Gastroesophageal sphincter (tissue), 4 donors: ENCODE data around the gene LGR5. TPM values are rescaled to one million over a fixed set of nuclear protein-coding genes. Genes with fewer than 3 reads are reported as not detected.

Source experiments
- ATAC-seq: fragments of 150-250 bp; one replicate; pipeline ENCODE4 v1.9.1; 2016; ENCODE audit warnings: mild to moderate bottlenecking, moderate library complexity
- H3K27ac ChIP-seq, 4 donors: fragments of 200-600 bp; sonication (generic) in 3 of 4; 1 replicate in 3 of 4; 2 replicates in 1 of 4; pipeline ENCODE4 v1.5.1; 2016 to 2019
- H3K27me3 ChIP-seq: fragments of 200-600 bp; sonication (generic); one replicate; pipeline ENCODE4 v1.5.1; 2019
- H3K36me3 ChIP-seq, 2 donors: fragments of 200-600 bp; sonication (generic); one replicate each; pipeline ENCODE4 v1.5.1; 2019; ENCODE audit warnings: control low read depth in 1 of 2
- H3K4me1 ChIP-seq, 3 donors: fragments of 200-600 bp; sonication (generic); 1 replicate in 2 of 3; 2 replicates in 1 of 3; pipeline ENCODE4 v1.5.1; 2016 to 2019; ENCODE audit warnings: control low read depth in 2 of 3
- H3K4me3 ChIP-seq, 2 donors: fragments of 200-600 bp; sonication (generic); one replicate each; pipeline ENCODE4 v1.5.1; 2019; ENCODE audit warnings: mild to moderate bottlenecking in 1 of 2, moderate library complexity in 1 of 2
- H3K9me3 ChIP-seq, 3 donors: fragments of 200-600 bp; sonication (generic); one replicate each; pipeline ENCODE4 v1.5.1; 2017 to 2019; ENCODE audit warnings: control low read depth in 2 of 3
- CTCF ChIP-seq, 4 experiments: fragments of 200-600 bp in 2 of 4; fragments of 450-650 bp in 2 of 4; sonication (generic) in 1 of 4; IDR thresholded peaks; one replicate each; pipeline ENCODE4 v1.5.1; 2017 to 2019; ENCODE audit warnings: antibody characterized with exemption in 4 of 4, mild to moderate bottlenecking in 2 of 4, moderate library complexity in 2 of 4
- EP300 ChIP-seq: sonication (generic); formaldehyde crosslinking; IDR thresholded peaks from one replicate; pipeline ENCODE4 v1.6.1; 2017; ENCODE audit warnings: antibody characterized with exemption, mild to moderate bottlenecking
- POLR2A ChIP-seq, 2 donors: fragments of 450-650 bp; IDR thresholded peaks; one replicate each; pipeline ENCODE4 v1.6.1; 2017; ENCODE audit warnings: antibody characterized with exemption in 2 of 2, mild to moderate bottlenecking in 2 of 2, moderate library complexity in 1 of 2
- POLR2AphosphoS5 ChIP-seq: sonication (generic); formaldehyde crosslinking; IDR thresholded peaks from one replicate; pipeline ENCODE4 v1.6.1; 2017; ENCODE audit warnings: antibody characterized with exemption
- WGBS, 2 donors: methylation state at CpG; one replicate each; pipeline ENCODE4 v1.1.5; 2018; ENCODE audit warnings: low coverage in 1 of 2; 5-methylcytosine and 5-hydroxymethylcytosine counted together
- total RNA-seq, 4 donors: library from RNA; depleted of rRNA; stranded (reverse); fragments of >200 nt; gene quantifications; one replicate each; pipeline ENCODE4 v1.1.0, GENCODE V29; 2016

The LGR5 gene
- total RNA-seq, 4 donors from 2014 or later: 0.12 to 0.47 (median 0.40) TPM; not detected in 1

DNA sequence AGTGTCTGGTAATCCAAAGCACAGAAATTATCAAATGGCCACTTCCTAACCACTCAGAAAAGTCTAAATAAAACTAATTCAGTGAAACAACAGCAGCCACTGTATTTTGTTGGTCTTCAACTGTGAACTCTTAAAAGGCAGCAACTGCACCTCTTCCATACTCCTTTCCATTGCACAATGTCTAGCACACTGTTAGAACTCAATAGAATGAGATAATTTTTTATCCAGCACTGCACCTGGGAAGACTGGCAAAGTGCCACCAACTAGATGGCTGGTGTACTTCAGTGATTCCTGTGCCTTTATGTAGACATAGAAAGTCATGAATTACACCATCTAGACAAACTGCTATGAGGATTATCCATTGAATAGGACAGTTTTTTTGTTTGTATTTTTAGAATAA, 26.2 kb downstream of the LGR5 start:
- H3K36me3 ChIP-seq: no peaks in the 10 kb centered on the region
- no peaks in the 10 kb centered on the region for H3K9me3 ChIP-seq
- no peaks in the 10 kb centered on the region for H3K4me1 ChIP-seq
- TF ChIP-seq CTCF (IDR thresholded peaks at IDR 0.05) (no peak), EP300 (no peak), POLR2A (IDR thresholded peaks at IDR 0.05) (no peak), POLR2AphosphoS5 (no peak)
- no peak overlapping the region for H3K4me3 ChIP-seq
- ATAC-seq: no peak
- no peak overlapping the region for H3K27ac ChIP-seq
- peaks cover 7% of the 10 kb centered on the region for H3K27me3 ChIP-seq

GRCh38 chr12:71469258-71469750, 29.7 kb downstream of the LGR5 start:
- no peaks in the 10 kb centered on the region for H3K36me3 ChIP-seq
- no peaks in the 10 kb centered on the region for H3K4me1 ChIP-seq
- H3K4me3 ChIP-seq: no peak overlapping the region
- peaks cover 7% of the 10 kb centered on the region for H3K27me3 ChIP-seq
- H3K9me3 ChIP-seq: no peaks in the 10 kb centered on the region
- no peak overlapping the region for H3K27ac ChIP-seq
- WGBS, 2 donors: 56% methylated on average over 5 to 10 of the region's 15 CpGs
- no peak for ATAC-seq
- TF ChIP-seq POLR2AphosphoS5 (no peak), CTCF (IDR thresholded peaks at IDR 0.05) (no peak), POLR2A (IDR thresholded peaks at IDR 0.05) (no peak), EP300 (no peak)

- Histone ChIP-seq H3K36me3 (no peaks in the 10 kb centered on the region), H3K4me3 (no peak overlapping the region), H3K27me3 (peaks cover 7% of the 10 kb centered on the region), H3K9me3 (no peaks in the 10 kb centered on the region), H3K27ac (no peak overlapping the region), H3K4me1 (no peaks in the 10 kb centered on the region)
- no peak for ATAC-seq
- TF ChIP-seq POLR2AphosphoS5 (no peak), CTCF (IDR thresholded peaks at IDR 0.05) (no peak), POLR2A (IDR thresholded peaks at IDR 0.05) (no peak), EP300 (no peak)
- 14 to 37% methylated on average over 2 of the region's 2 CpGs for WGBS, 2 donors
Observed at GRCh38 chr12:71472441-71472911, 32.9 kb downstream of the LGR5 start.

- H3K27ac ChIP-seq: no peak overlapping the region
- no peak for ATAC-seq
- H3K9me3 ChIP-seq: no peaks in the 10 kb centered on the region
- WGBS, 2 donors: 35 to 72% methylated on average over 2 of the region's 2 CpGs
- no peaks in the 10 kb centered on the region for H3K4me1 ChIP-seq
- no peak overlapping the region for H3K4me3 ChIP-seq
- TF ChIP-seq EP300 (no peak), CTCF (IDR thresholded peaks at IDR 0.05) (no peak), POLR2AphosphoS5 (no peak), POLR2A (IDR thresholded peaks at IDR 0.05) (no peak)
- peaks cover 2% of the 10 kb centered on the region for H3K27me3 ChIP-seq
- H3K36me3 ChIP-seq: no peaks in the 10 kb centered on the region
Observed at GRCh38 chr12:71474791-71475190, 35.2 kb downstream of the LGR5 start.

DNA sequence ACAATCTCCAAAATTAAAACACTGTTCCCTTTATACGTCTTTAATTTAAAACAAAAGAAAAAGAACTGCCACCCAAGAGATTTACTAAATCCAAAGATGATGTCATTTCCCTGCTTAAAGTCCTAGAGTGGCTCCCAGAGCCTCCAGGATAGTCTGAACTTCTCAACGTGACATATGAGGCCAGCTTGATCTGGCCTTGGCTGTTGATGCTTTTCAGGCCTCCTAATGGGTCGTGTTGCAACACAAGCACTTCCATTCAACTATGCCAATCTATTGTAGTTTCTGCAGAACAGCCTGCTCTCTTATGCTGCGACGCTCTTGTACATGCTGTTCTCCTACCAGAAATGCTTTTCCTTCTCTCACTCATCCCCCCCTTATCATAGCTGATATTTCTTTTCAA, 35.7 kb downstream of the LGR5 start:
- no peak overlapping the region for H3K27ac ChIP-seq
- WGBS, 2 donors: 37 to 55% methylated on average over 3 to 5 of the region's 5 CpGs

More for the DNA sequence above, 35.7 kb downstream of the LGR5 start:
- ATAC-seq: peak; percentile 81
- no peak for TF ChIP-seq CTCF (IDR thresholded peaks at IDR 0.05)
- TF ChIP-seq POLR2AphosphoS5: peak; percentile 16
- no peaks in the 10 kb centered on the region for H3K9me3 ChIP-seq
- H3K36me3 ChIP-seq: no peaks in the 10 kb centered on the region
- H3K4me3 ChIP-seq: no peak overlapping the region
- no peaks in the 10 kb centered on the region for H3K27me3 ChIP-seq
- H3K4me1 ChIP-seq: no peaks in the 10 kb centered on the region
